ENCODE results near the gene ODAD2. TPM values are rescaled to one million over a fixed set of nuclear protein-coding genes. Genes with fewer than 3 reads are reported as not detected.
"Not testable (repeated sequence)": the region's sequence is repeated elsewhere in the genome, so short reads cannot be mapped to it uniquely, and the experiment has no call there.

The ODAD2 gene
- total RNA-seq, 4 donors from 2014 or later: 0.14 to 0.48 TPM; not detected in 2

DNA sequence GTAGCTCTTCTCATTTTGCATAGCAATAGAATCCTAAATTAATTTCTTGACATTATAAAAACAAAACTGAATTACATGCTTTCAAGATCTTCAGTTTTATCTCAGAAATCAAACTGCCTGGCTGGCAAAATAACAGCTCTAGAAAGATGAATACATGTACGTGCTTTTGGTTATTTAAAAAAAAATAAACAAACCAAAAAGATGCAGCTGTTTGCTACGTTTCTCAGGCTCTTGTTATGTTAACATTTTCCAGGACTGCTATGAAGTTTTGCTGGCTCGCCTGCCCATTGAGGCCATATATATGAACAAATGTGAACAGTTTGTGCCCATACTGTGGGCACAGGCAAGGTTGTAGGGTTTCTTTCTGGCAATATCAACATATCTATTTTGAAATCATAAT, 86.6 kb downstream of the ODAD2 start:
- TF ChIP-seq POLR2A (IDR thresholded peaks at IDR 0.05) (no peak), EP300 (IDR thresholded peaks at IDR 0.05; ENCODE audit: low read depth) (no peak)
- in situ Hi-C loops (cut with MboI; ENCODE audit: low pct_ligation_motif_present in 1 of 4, low pct_unique_long_range_greater_than_20kb in 1 of 4, low sequenced_read_pairs in 3 of 4): no loop called here
- no peak overlapping the region for H3K4me3 ChIP-seq
- H3K27me3 ChIP-seq: no peaks in the 10 kb centered on the region
- intact Hi-C loops (cut with DNase I; ENCODE audit: low total_unique reads): no loop called here
- no peak for DNase-seq
- H3K36me3 ChIP-seq: no peaks in the 10 kb centered on the region
- H3K27ac ChIP-seq: no peak overlapping the region
- no peaks in the 10 kb centered on the region for H3K9me3 ChIP-seq
- WGBS, 2 donors (ENCODE audit: low coverage in 1 of 2): 29 to 47% methylated on average over 3 of the region's 3 CpGs
- no peaks in the 10 kb centered on the region for H3K4me1 ChIP-seq

GRCh38 chr10:27911539-27911938, 87.3 kb downstream of the ODAD2 start:
- no peak for TF ChIP-seq POLR2A (IDR thresholded peaks at IDR 0.05)
- TF ChIP-seq CTCF (IDR thresholded peaks at IDR 0.05): no peak
- TF ChIP-seq POLR2AphosphoS5 (IDR thresholded peaks at IDR 0.05): no peak
- TF ChIP-seq EP300 (IDR thresholded peaks at IDR 0.05; ENCODE audit: low read depth): no peak
- Histone ChIP-seq H3K27ac (no peak overlapping the region), H3K9me3 (no peaks in the 10 kb centered on the region), H3K4me1 (no peaks in the 10 kb centered on the region), H3K4me3 (no peak overlapping the region), H3K36me3 (no peaks in the 10 kb centered on the region), H3K27me3 (no peaks in the 10 kb centered on the region)
- 46 to 62% methylated on average over 4 of the region's 4 CpGs for WGBS, 2 donors (ENCODE audit: low coverage in 1 of 2)
- in situ Hi-C loops (cut with MboI; ENCODE audit: low pct_ligation_motif_present in 1 of 4, low pct_unique_long_range_greater_than_20kb in 1 of 4, low sequenced_read_pairs in 3 of 4) (no loop called here), intact Hi-C loops (cut with DNase I; ENCODE audit: low total_unique reads) (no loop called here)
- DNase-seq: no peak

DNA sequence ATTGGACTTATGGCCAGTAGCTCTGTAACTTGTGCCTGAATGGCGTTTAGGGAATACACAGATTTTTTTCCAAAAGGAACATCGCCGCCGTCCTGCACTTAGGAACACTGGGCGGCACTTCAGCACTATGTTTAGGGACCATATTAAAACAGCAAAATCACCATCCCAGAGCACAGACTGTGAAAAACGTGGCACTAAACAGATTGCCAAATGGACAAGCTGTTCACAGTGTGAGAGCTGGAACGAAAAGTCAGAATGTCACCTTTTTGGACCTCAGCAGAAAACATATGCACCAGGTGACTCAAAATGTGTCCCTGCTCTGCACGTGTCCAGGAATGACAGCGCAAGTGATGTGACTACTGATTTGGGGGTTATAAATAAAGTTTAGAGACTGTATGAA, 87.9 kb downstream of the ODAD2 start:
- TF ChIP-seq CTCF (IDR thresholded peaks at IDR 0.05) (no peak), EP300 (IDR thresholded peaks at IDR 0.05; ENCODE audit: low read depth) (no peak), POLR2A (IDR thresholded peaks at IDR 0.05) (no peak), POLR2AphosphoS5 (IDR thresholded peaks at IDR 0.05) (no peak)
- no peak overlapping the region for H3K4me3 ChIP-seq
- WGBS, 2 donors (ENCODE audit: low coverage in 1 of 2): 79 to 90% methylated on average over 5 to 9 of the region's 9 CpGs
- DNase-seq: no peak
- H3K27me3 ChIP-seq: no peaks in the 10 kb centered on the region
- no peaks in the 10 kb centered on the region for H3K4me1 ChIP-seq
- intact Hi-C loops (cut with DNase I; ENCODE audit: low total_unique reads): no loop called here
- in situ Hi-C loops (cut with MboI; ENCODE audit: low pct_ligation_motif_present in 1 of 4, low pct_unique_long_range_greater_than_20kb in 1 of 4, low sequenced_read_pairs in 3 of 4): no loop called here
- H3K36me3 ChIP-seq: no peaks in the 10 kb centered on the region
- H3K27ac ChIP-seq: no peak overlapping the region
- no peaks in the 10 kb centered on the region for H3K9me3 ChIP-seq

GRCh38 chr10:27908231-27908630, 90.6 kb downstream of the ODAD2 start:
- in situ Hi-C loops (cut with MboI; ENCODE audit: low pct_ligation_motif_present in 1 of 4, low pct_unique_long_range_greater_than_20kb in 1 of 4, low sequenced_read_pairs in 3 of 4): no loop called here

DNA sequence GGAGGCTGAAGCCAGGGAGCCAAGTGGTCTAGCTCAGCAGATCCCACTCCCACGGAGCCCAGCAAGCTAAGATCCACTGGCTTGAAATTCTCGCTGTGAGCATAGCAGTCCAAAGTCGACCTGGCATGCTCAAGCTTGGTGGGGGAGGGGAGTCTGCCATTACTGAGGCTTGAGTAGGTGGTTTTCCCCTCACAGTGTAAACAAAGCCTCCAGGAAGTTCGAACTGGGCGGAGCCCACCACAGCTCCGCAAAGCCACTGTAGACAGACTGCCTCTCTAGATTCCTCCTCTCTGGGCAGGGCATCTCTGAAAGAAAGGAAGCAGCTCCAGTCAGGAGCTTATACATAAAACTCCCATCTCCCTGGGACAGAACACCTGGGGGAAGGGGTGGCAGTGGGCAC, 99.4 kb downstream of the ODAD2 start:
- in situ Hi-C loops (cut with MboI; ENCODE audit: low pct_ligation_motif_present in 1 of 4, low pct_unique_long_range_greater_than_20kb in 1 of 4, low sequenced_read_pairs in 3 of 4); H3K27me3 ChIP-seq: not testable (repeated sequence)
- peak; percentile 46 for DNase-seq

More at GRCh38 chr10:27908231-27908630, 90.6 kb downstream of the ODAD2 start:
- Histone ChIP-seq H3K4me1 (no peaks in the 10 kb centered on the region), H3K4me3 (no peak overlapping the region), H3K27ac (no peak overlapping the region), H3K36me3 (no peaks in the 10 kb centered on the region), H3K9me3 (no peaks in the 10 kb centered on the region), H3K27me3 (no peaks in the 10 kb centered on the region)
- TF ChIP-seq CTCF (IDR thresholded peaks at IDR 0.05) (no peak), EP300 (IDR thresholded peaks at IDR 0.05; ENCODE audit: low read depth) (no peak), POLR2AphosphoS5 (IDR thresholded peaks at IDR 0.05) (no peak)
- 29 to 62% methylated on average over 3 of the region's 3 CpGs for WGBS, 2 donors (ENCODE audit: low coverage in 1 of 2)
- intact Hi-C loops (cut with DNase I; ENCODE audit: low total_unique reads): no loop called here
- no peak for DNase-seq

More for the DNA sequence above, 99.4 kb downstream of the ODAD2 start:
- intact Hi-C loops (cut with DNase I; ENCODE audit: low total_unique reads); H3K4me1 ChIP-seq; H3K4me3 ChIP-seq; H3K9me3 ChIP-seq; H3K36me3 ChIP-seq; H3K27ac ChIP-seq: not testable (repeated sequence)
- 41% methylated on average over 6 of the region's 6 CpGs; no CpG with 5 or more reads in 1 of the 2 donors for WGBS, 2 donors (ENCODE audit: low coverage in 1 of 2)

Measured in transverse colon (tissue), 4 donors.